HG03196 (cell line): Measurements from ENCODE around the gene ARHGDIG.

Source experiments
- ATAC-seq: cut with Tn5 transposase; IDR thresholded peaks from one replicate; pipeline ENCODE4 v1.9.1; 2021; ENCODE audit not compliant: unreplicated experiment

ARHGDIG gene

DNA sequence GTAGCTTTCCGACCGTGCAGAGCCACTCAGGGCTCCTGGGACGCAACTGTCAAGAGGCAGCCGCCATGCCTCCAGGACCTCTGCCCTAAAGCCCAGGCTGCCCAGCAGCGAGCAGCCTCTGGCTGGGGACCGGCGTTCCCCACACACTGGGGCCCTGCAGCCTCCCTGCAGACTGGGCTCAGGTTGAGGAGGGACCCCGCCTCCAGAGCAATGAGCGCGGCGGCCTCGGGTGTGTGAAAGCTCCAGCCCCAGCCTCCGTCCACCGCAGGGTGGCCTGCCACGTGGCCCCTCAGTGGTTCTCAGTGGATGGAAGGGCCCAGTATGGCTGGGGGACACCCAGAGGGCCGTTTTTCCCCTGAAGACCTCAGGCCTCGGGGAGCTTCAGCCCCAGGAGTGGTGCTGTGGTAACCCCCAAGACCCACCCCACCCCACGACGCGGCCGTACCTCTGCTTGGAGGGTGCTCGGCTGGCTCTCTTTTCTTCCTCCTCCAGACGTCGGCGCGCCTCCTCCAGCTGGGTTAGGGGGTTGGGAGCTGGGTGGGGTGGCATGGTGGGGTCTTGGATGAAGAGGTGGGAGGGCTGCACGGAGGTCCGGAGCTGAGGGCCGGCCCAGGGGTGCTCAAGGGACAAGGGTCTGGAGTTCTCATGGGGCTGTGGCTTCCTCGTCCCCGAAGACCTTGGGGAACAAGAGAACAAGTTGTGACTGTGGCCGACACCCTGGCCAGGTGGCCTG lies 12.8 kb downstream of the ARHGDIG start:
- no peak for ATAC-seq

DNA sequence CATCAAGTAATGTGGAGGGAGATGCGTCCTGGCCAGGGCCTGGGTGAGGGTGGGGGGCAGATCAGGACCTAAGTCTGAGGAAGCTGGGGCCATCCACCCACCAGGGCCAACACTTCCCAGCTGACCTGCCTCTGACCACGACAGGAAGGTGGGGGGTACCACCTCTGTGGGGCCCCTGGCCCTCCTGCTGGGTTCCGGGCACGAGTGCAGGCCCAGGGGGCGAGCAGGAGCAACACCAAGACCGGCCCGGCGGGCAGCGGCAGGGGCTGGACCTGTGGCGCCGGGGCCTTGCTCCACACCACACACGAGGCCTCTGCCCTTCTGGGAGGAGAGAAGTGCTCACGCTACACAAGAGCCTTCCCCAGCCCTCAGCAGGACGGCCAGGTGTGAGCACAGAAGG lies 15.9 kb downstream of the ARHGDIG start:
- ATAC-seq: no peak

DNA sequence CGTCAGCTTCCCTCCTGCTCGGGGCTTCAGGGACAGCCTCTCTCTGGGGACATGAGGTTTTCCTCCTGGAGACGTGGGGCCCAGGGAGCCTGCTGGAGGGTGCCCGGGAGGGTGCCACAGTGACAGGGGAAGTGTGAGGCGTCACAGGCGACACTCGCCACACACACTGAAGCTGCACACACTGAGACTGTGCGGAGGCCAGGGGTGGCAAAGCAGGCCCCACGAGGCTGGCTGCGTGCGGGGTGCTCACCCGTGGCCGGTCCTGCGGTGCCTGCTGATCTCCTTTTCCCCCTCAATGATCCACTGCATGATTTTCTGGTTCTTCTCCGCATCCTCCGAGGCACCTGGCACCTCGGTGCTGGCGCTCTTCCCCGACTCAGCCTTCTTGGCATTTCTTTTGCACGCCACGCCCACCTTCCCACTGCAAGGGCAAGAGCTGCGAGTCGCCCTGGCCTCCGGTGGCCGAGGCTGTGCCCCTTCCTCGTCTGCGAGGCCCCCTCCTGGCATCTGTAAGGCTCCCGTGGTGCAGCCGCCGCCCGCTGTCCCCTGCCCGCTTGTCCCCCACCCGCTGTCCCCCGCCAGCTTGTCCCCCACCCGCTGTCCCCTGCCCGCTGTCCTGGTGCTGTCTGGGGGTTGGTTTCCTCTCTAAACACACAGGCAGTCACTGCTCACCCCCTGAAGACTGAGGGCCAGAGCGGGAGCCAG lies 16.6 kb downstream of the ARHGDIG start:
- ATAC-seq: no peak

DNA sequence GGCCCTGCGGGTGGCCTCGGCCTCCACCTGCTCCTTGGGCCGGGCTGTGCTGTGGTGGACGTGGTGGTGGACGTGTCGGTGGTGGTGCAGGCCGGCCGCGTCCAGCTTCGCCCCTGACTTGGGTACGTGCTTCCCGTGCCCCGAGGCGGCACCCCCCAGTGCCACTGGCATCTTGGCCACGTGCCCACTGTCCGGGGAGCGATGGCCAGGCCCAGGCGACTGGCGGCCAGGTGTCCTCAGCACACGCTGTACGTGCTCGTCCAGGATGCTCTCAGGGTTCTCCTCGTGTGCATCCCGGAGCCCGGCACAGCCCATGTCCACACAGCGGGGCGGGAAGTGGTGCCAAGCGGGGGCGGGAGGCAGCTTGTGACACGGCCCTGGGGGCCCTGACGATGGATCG lies 17.4 kb downstream of the ARHGDIG start:
- no peak for ATAC-seq

DNA sequence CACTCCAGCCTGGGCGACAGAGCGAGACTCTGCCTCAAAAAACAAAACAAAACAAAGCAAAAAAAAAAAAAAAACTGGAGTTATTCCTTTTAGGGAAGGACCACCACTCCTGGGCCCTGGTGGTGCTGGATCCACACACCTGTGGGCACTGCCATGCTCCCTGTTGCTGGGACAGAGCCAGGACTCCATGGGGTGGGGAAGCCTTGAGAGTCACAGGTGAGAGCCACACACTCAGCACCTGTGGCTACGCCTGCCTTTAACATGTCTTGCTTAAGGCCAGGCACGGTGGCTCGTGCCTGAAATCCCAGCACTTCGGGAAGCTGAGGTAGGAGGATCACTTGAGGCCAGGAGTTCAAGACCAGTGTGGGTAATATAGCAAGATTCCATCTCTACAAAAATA lies 20.8 kb downstream of the ARHGDIG start:
- ATAC-seq: no peak

DNA sequence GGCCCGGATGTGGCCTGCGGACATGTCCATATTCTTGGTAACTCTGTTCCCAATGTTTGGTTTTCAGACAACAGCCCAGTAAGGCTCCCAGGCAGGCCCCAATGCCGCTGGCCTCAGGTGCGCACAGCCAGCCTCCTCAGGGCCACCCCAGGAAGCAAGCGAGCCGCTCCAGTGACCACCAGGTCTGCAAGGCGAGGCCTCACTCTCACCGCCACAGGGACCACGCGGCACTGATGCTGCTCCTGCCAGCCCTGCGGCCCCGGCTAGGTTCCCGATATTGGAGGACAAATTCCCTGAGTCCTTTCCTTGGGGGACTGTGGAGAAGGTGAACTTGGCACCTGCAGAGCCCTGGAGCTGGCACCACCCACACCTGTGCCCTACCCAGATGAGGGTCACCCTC lies 21.6 kb downstream of the ARHGDIG start:
- ATAC-seq: no peak

DNA sequence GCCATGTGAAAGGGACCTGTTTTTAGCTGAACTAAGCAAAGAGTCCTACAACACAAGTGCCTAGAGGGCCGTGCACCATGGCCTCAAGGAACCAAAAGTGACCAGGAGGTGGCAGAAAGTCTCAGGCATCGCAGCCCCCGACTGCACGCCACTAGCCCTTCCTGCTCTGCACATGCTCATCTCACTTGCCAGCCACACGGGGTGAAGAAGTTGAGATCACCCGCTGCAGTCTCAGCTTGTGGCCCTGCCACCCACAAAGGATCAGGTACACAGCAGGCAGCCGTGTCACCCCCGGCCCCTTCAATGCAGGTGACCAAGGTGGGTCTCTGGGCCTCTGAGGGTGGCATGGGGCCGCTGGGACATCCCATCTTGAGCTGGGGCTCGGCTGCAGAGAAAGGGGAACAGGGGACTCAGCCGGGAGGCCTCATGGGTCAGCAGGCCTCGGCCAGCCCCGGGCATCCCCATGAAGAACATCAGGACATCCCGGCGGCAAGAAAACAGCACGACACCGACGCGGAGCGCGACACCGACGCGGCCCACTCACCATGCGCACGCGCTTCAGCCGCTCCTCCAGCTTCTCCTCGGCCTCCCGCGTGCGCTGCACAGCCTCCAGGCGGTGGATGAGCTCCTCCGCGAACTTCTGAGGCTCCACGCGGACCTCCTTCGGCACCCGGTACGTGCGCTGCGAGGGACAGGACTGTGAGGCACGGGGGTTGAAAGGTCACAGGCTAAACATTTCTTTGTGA lies 23.5 kb downstream of the ARHGDIG start:
- no peak for ATAC-seq

DNA sequence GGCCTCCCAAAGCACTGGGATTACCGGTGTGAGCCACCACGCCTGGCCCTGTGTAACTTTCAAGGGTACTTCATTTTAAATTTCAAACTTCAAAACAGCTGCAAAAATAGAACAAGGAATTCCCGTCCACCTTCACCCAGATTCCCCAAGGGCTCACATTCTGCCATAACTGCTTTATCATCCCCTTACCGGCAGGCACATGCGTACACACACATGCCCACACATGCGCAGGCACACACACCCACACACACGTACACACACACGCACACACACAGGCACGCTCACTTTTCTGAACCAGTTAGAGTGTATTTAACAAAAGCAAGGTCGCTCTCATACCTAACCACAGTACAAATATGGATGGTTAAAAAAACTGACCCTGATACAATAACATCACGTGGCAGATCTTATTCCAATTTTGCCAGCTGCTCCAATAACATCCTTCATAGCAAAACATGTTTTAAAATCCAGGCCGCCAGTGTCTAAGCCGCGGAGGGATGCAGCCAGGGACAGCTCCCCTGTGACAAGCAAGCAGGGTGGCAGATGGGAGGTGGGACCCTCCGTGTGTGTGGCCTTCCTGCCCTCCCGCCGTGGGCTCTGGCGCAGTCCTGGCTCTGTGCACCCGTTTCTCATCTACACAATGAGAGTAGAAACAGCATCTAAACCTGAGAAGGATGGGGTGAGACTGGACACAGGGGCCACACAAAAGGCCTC lies 25.7 kb downstream of the ARHGDIG start:
- no peak for ATAC-seq

DNA sequence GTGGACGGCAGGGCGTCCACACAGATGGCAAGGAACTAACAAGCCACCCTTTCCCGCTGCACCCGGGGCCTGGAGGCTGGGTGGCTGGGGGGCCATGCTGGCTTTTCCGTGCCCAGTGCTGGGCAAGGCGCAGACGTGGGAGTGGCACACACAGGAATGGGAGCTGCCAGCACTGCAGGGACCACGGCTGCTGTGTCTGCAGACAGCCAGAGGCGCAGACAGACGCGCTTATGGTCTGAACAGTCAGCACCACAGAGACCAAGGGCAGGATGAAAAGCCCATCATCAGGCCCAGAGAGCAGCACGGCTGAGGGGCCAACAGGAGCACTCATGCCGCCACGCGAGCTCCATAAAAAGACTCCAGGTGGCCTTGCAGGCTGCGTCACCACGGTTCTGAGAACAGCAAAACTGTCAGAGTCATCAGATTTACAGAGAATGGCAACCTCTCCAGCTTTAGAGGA lies 26.6 kb downstream of the ARHGDIG start:
- no peak for ATAC-seq

DNA sequence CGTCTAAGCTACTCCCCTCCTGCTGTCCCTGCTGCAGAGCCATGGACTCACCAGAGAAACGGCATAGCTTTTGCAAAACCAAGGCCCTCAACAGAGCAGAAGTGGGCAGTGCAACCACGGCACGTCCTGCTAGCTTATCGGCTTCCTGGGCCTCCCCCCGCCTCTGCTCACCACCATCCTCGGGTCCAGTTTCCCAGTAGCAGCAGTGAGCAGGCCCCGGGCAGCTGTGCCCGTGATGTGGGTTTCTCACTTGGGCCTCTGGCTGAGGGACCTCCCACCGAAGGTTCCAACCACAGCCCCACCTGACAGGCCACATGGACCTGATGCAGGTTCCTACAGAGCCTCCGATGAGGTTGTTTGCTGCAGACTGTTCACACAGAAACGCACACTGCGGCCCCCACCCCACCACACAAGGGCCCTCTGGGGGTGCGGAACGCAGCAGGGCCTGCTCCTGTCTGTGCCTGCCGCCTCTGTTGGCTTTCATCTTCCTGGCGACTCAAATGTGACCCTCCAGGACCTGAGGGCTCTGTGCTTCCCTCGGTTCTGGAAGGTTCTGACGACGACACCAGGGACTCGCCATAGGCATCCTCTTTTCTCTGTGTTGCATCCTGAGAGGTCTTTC lies 27.4 kb downstream of the ARHGDIG start:
- ATAC-seq: no peak

DNA sequence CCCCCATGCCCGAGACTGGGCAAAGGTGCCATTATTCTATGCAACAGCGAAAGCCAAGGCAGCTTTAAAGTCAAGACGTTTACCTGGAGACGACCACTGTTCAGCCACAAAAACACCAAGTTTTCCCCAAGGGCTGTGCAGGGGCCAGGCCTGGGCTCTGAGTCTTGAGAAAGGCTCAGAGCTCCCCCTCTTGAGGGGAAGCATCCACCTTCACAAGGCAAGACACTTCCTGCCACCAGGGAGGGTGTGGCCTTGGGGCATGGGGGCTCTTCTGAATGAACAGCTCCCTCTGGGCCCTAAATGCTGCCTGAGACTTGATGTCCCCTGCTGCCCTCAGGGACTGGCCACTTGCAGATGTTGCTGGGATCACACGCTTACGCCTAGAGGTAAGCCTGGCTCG lies 29.1 kb downstream of the ARHGDIG start:
- no peak for ATAC-seq

DNA sequence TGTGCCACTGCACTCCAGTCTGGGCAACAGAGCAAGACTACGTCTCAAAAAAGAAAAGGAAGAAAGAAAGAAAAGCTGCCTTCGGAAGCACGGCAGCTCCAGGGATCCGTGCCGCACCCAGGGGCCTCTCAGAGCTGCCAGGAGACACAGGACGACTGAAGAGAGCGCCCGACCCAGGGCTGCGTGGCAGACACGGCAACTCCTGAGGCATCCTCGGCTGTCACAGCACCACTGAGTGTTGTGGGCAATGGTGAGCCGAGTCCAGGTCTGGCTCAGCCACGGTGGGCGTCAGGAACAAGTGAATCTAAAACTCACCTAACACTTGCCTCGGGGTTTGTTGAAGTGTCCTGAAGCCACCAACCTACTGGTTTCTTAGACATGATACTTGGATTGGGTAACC lies 31.3 kb downstream of the ARHGDIG start:
- no peak for ATAC-seq

DNA sequence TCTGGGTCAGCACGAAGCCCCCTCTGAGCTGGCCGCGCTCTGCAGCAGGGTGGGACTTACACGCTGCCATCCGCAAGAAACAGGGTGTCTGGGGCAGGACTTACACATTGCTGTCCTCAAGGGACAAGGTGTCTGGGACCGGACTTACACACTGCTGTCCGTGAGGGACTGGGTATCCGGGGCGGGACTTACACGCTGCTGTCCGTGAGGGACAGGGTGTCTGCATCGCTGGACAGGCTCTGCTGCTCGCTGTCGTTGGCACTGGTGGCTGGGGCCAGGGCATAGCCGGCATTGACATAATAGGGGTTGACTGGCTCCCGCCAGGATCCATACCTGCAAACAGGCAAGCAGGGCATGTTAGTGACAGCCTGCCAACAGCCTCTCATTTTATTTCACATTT lies 34.0 kb downstream of the ARHGDIG start:
- no peak for ATAC-seq

DNA sequence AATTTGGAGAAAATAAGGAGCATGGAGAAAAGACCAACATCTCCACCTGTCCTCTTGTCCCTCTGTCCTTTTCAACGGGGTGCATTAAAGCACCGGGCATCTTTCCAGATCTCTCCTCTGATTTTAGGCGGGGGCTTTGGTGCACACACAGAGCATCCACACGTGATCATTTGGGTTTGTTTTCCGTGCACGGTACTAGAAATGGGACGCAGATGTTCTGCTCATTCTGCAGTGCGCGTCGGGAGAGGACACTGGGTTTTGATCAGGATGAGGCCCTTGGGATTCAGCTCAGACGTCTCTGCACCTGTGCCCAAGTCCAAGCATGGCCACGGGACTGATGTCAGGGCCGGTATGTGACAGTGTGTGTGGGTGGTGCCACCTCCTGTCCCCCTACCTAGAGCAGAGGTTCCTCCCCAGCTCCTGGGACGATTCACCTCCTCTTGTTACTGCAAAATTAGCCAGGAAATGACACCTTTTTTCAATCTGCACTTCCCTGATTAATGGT lies 34.5 kb downstream of the ARHGDIG start:
- no peak for ATAC-seq

DNA sequence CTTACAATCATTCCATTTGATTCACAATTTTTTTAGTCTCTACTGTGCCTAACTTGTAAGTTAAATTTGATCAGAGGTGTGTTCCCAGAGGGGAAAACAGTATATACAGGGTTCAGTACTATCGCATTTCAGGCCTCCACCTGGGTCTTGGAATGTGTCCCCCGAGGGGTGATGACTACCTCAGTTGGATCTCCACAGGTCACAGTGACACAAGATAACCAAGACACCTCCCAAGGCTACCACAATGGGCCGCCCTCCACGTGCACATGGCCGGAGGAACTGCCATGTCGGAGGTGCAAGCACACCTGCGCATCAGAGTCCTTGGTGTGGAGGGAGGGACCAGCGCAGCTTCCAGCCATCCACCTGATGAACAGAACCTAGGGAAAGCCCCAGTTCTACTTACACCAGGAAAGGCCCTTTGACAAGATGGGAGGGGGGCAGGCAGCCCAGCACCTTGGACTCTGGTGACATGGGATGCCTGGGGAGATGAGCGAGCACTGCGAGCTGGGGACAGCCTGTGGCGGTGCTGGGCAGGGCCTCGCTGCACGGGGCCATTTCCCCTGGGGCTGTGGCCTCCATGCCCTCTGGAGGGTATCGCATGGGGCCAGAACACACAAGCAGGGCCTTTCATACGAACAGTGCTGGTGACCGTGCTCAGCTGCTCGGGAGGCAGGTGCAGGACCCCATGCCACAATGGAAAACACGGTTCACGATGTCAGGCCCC lies 36.5 kb downstream of the ARHGDIG start:
- ATAC-seq: no peak

DNA sequence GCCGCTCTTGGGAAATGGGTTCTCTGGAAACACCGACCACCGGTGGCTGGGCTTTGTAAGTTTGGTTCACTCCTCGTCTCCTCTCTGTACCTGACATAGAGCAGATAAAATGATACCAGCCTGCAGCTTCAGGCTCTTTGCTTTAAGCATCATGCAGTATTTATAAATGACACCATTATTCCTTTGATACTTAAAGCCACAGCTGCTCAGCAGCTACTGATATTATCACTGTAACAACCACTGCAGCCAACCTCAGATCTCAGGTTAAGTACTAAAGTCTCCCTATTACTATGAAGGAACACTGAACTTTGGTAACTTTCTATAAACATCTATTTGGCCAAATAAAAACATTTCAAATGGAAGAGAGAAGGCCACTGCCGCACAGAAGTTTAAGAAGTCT lies 37.2 kb downstream of the ARHGDIG start:
- ATAC-seq: no peak

DNA sequence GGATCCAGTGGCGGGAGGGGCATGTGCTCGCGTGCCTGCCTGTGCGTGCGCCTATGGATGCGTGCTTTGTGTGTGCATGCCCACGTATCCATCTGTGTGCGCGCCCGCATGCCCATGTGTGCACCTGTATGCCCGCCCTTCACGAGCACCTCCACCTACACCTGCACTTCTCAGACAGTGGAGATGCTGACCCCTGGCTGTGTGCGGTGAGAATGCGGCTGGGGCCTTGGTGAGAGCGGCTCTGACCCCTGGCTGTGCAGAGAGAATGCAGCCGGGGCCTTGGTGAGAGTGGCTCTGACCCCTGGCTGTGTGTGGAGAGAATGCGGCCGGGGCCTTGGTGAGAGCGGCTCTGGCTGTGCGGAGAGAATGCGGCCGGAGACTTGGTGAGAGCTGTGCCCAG lies 38.2 kb downstream of the ARHGDIG start:
- no peak for ATAC-seq

DNA sequence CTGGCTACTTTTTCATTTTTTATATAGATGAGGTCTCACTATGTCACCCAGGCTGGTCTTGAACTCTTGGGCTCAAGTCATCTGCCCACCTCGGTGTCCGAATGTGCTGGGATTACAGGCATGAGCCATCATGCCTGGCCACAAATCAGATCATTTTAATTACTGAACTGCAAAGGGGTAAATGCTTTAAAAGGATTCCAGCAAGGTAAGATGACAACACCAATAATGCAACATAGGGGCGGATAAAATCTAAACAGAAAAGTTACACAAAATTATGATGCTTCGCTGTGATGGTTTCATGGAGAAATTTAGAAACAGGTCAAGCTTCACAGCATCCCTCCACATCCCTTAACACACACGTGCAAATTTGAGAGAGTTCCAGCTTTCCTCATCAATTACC lies 39.8 kb downstream of the ARHGDIG start:
- ATAC-seq: no peak

DNA sequence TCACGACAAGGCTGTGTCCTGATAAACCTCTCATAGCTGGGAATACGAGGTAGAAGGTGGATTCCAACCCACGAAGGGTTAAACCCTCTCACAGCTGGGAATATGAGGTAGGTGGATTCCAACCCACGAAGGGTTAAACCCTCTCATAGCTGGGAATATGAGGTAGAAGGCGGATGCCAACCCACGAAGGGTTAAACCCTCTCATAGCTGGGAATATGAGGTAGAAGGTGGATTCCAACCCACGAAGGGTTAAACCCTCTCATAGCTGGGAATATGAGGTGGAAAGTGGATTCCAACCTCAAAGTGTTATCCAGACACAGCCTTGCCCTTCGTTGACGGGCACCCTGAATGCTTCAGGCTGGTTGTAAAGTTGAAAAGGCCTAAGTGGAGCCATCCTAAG lies 41.1 kb downstream of the ARHGDIG start:
- ATAC-seq: no peak
